Ovary (tissue), 3 donors: Measurements from ENCODE around the gene ZBED1.

Experiments
- POLR2A ChIP-seq: fragments of 450-650 bp; IDR thresholded peaks from one replicate; pipeline ENCODE4 v1.6.1; 2017; ENCODE audit warnings: antibody characterized with exemption, mild to moderate bottlenecking, moderate library complexity
- TF ChIP-seq, protein P1 (sequence below), 3 donors: fragments of 450-650 bp in 2 of 3; fragments of 200-600 bp in 1 of 3; IDR thresholded peaks; one replicate each; pipeline versions ENCODE4 v1.5.1 to v1.8.0; 2016 to 2022; ENCODE audit warnings: antibody characterized with exemption in 3 of 3, mild to moderate bottlenecking in 1 of 3
- donor health status: DM: no; HTN: no; CAD: no.

DNA sequence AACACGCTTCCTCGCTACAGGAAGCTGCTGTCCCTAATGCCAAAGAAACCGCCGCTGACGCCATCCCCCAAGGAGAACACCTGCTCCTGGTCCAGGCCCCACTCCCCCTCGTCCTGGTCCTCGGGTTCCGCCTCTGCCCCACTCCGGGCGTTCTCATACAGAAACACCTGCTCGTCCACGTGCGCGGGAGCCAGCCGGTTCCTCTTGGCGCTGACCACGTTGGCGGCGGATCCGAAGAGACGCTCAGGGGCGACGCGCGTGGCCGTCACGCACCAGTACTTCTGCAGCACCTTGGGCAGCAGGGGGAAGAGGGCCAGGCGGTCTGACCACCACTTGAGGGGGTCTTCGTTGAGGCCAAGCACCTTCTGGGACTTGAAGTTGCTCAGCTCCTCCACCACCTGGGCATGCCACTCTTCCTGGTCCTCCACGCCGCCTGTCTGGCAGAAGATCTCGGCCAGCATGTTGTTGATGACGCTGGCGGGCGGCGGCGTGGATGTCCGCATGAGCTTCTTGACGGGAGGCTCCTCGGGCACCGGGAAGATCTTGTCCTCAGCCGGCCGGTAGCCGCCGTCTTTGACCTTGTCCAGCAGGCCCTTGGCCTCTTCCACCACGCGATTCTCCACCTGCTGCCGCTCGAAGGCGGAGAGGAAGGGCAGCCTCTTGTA lies 12.0 kb downstream of the ZBED1 start:
- TF ChIP-seq, protein P1, sequence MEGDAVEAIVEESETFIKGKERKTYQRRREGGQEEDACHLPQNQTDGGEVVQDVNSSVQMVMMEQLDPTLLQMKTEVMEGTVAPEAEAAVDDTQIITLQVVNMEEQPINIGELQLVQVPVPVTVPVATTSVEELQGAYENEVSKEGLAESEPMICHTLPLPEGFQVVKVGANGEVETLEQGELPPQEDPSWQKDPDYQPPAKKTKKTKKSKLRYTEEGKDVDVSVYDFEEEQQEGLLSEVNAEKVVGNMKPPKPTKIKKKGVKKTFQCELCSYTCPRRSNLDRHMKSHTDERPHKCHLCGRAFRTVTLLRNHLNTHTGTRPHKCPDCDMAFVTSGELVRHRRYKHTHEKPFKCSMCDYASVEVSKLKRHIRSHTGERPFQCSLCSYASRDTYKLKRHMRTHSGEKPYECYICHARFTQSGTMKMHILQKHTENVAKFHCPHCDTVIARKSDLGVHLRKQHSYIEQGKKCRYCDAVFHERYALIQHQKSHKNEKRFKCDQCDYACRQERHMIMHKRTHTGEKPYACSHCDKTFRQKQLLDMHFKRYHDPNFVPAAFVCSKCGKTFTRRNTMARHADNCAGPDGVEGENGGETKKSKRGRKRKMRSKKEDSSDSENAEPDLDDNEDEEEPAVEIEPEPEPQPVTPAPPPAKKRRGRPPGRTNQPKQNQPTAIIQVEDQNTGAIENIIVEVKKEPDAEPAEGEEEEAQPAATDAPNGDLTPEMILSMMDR (IDR thresholded peaks at IDR 0.05): no peak
- no peak for TF ChIP-seq POLR2A
